GM12878 (cell line): ENCODE results near the gene ASPDH. TPM values are rescaled to one million over a fixed set of nuclear protein-coding genes. Genes with fewer than 3 reads are reported as not detected.

Experiments used
- ATAC-seq: fragments of 200-7000 bp; cut with Tn5 transposase; 3 replicates; pipeline ENCODE4 v1.9.1; 2020; ENCODE audit warnings: mild to moderate bottlenecking, moderate library complexity
- BruUV-seq: library from RNA; stranded (reverse); fragments of 400-500 nt; replicated peaks from 2 replicates; lab custom pipeline; 2021; lab: Mats Ljungman, UMichigan
- CTCF ChIA-PET: fragments of 300-600 bp; sonication (Branson Sonifier 250); formaldehyde crosslinking; extraction: SDS; loops from one replicate; lab custom pipeline; 2021; ENCODE audit warnings: inconsistent platforms; lab: Yijun Ruan, JAX
- POLR2A ChIA-PET: fragments of 350-600 bp; formaldehyde crosslinking; extraction: SDS; loops from one replicate; lab custom pipeline; 2021; ENCODE audit warnings: inconsistent platforms; lab: Charles Lee
- RAD21 ChIA-PET: fragments of 300-600 bp; sonication (Branson Sonifier 250); formaldehyde crosslinking; loops from one replicate; lab custom pipeline; 2023; ENCODE audit warnings: antibody characterized with exemption; ENCODE audit not compliant: unreplicated experiment; lab: Charles Lee
- SMC1A ChIA-PET: fragments of 300-600 bp; sonication (Branson Sonifier 250); formaldehyde crosslinking; loops from one replicate; lab custom pipeline; 2023; ENCODE audit not compliant: unreplicated experiment, uncharacterized antibody; lab: Charles Lee
- DNase-seq: peaks from one replicate; pipeline ENCODE4 v3.0.0-alpha.2; 2011; ENCODE audit warnings: low read depth, low spot score
- FAIRE-seq: peaks from 3 replicates; lab custom pipeline; 2011; peaks lifted over from hg19 to GRCh38; lab: Jason Lieb, UNC
- H2AFZ ChIP-seq: 2 replicates; pipeline ENCODE4 v1.6.0; 2011; ENCODE audit warnings: low read depth, low read length, control low read depth; ENCODE audit not compliant: control insufficient read depth
- H3K27ac ChIP-seq: 2 replicates; pipeline ENCODE4 v1.5.1; 2011; ENCODE audit warnings: control low read depth; ENCODE audit not compliant: control insufficient read depth, insufficient read depth
- H3K27me3 ChIP-seq, 2 experiments: replicated peaks in 1 of 2; 2 replicates each; pipeline versions ENCODE4 v1.6.0 to v1.6.1; 2011; ENCODE audit warnings: low read length in 1 of 2; ENCODE audit not compliant: control insufficient read depth in 2 of 2, insufficient read depth in 2 of 2
- H3K36me3 ChIP-seq, 2 experiments: 2 replicates each; pipeline ENCODE4 v1.5.1; 2011; ENCODE audit warnings: low read length in 1 of 2; ENCODE audit not compliant: control insufficient read depth in 2 of 2, insufficient read depth in 2 of 2
- H3K4me1 ChIP-seq: 2 replicates; pipeline ENCODE4 v1.6.1; 2011; ENCODE audit warnings: mild to moderate bottlenecking, low read length, moderate library complexity, mixed read lengths; ENCODE audit not compliant: control insufficient read depth, insufficient read depth
- H3K4me2 ChIP-seq: 2 replicates; pipeline ENCODE4 v1.6.0; 2011; ENCODE audit warnings: control low read depth; ENCODE audit not compliant: control insufficient read depth, insufficient read depth
- H3K4me3 ChIP-seq: fragments of 200-600 bp; sonication (generic); 2 replicates; pipeline ENCODE4 v1.5.1; 2016
- H3K79me2 ChIP-seq: 2 replicates; pipeline ENCODE4 v1.6.0; 2011; ENCODE audit warnings: low read length; ENCODE audit not compliant: control insufficient read depth, insufficient read depth
- H3K9ac ChIP-seq: 2 replicates; pipeline ENCODE4 v1.8.0; 2011; ENCODE audit warnings: low read length, control low read depth, mixed read lengths; ENCODE audit not compliant: control insufficient read depth, insufficient read depth
- H3K9me3 ChIP-seq: replicated peaks from 3 replicates; pipeline ENCODE4 v1.5.1; 2011; ENCODE audit warnings: mild to moderate bottlenecking, low read length; ENCODE audit not compliant: control insufficient read depth, insufficient read depth
- H4K20me1 ChIP-seq: 2 replicates; pipeline ENCODE4 v1.6.0; 2011; ENCODE audit not compliant: control insufficient read depth, insufficient read depth
- BMI1 ChIP-seq: fragments of 450-650 bp; IDR thresholded peaks from 2 replicates; pipeline ENCODE4 v1.6.1; 2016; ENCODE audit warnings: mild to moderate bottlenecking, moderate library complexity, borderline replicate concordance
- CREB1 ChIP-seq: IDR thresholded peaks from 2 replicates; pipeline ENCODE4 v1.6.1; 2012; ENCODE audit warnings: low read depth, mild to moderate bottlenecking, inconsistent platforms
- CTCF ChIP-seq, 3 experiments: IDR thresholded peaks in 2 of 3; conservative IDR thresholded peaks in 1 of 3; 2 replicates each; pipeline ENCODE4 v1.5.1; 2011; ENCODE audit warnings: low read depth in 3 of 3, low read length in 3 of 3, mild to moderate bottlenecking in 3 of 3, control low read depth in 2 of 3, moderate library complexity in 2 of 3, inconsistent platforms in 1 of 3, mixed read lengths in 1 of 3; ENCODE audit not compliant: control insufficient read depth in 2 of 3, insufficient read depth in 1 of 3; ENCODE audit errors: extremely low read depth in 1 of 3
- ELK1 ChIP-seq: IDR thresholded peaks from 2 replicates; pipeline ENCODE4 v1.6.1; 2012; ENCODE audit warnings: low read depth, low read length, improper control_type of control experiment
- HDGF ChIP-seq: fragments of 450-650 bp; IDR thresholded peaks from 2 replicates; pipeline ENCODE4 v1.6.1; 2016; ENCODE audit warnings: antibody characterized with exemption
- IKZF1 ChIP-seq: fragments of 450-650 bp; conservative IDR thresholded peaks from 2 replicates; pipeline ENCODE4 v1.6.1; 2017; ENCODE audit warnings: antibody characterized with exemption, mild to moderate bottlenecking
- MLLT1 ChIP-seq: fragments of 450-650 bp; IDR thresholded peaks from 2 replicates; pipeline ENCODE4 v1.6.1; 2016; ENCODE audit warnings: mild to moderate bottlenecking
- MXI1 ChIP-seq: fragments of 150-350 bp; IDR thresholded peaks from 2 replicates; pipeline ENCODE4 v1.6.1; 2011; ENCODE audit warnings: low read depth, mild to moderate bottlenecking, inconsistent platforms, low read length, improper control_type of control experiment
- NBN ChIP-seq: fragments of 450-650 bp; IDR thresholded peaks from 2 replicates; pipeline ENCODE4 v1.6.1; 2016
- POLR2AphosphoS2 ChIP-seq: IDR thresholded peaks from 2 replicates; pipeline ENCODE4 v1.6.1; 2011; ENCODE audit warnings: low read depth, mild to moderate bottlenecking, low read length, improper control_type of control experiment, moderate library complexity
- RAD21 ChIP-seq: IDR thresholded peaks from 2 replicates; pipeline ENCODE4 v1.6.1; 2011; ENCODE audit warnings: mild to moderate bottlenecking, low read depth, low read length, moderate library complexity; ENCODE audit not compliant: insufficient read depth
- RELA ChIP-seq: fragments of 450-650 bp; IDR thresholded peaks from 2 replicates; pipeline ENCODE4 v1.8.0; 2014; ENCODE audit warnings: borderline replicate concordance; ENCODE audit not compliant: partially characterized antibody
- SP1 ChIP-seq: IDR thresholded peaks from one replicate; pipeline ENCODE4 v1.6.1; 2011; ENCODE audit warnings: low read depth, low read length
- YY1 ChIP-seq: IDR thresholded peaks from 2 replicates; pipeline ENCODE4 v1.6.1; 2011; ENCODE audit warnings: low read depth, mild to moderate bottlenecking, low read length
- ZBED1 ChIP-seq: IDR thresholded peaks from 2 replicates; pipeline ENCODE4 v1.6.1; 2016; ENCODE audit warnings: borderline replicate concordance
- ZBTB11 ChIP-seq: fragments of 450-650 bp; formaldehyde crosslinking; IDR thresholded peaks from 2 replicates; pipeline ENCODE4 v1.5.0; 2022; ENCODE audit warnings: mild to moderate bottlenecking, missing genetic modification characterization
- ZNF622 ChIP-seq: fragments of 450-650 bp; IDR thresholded peaks from 2 replicates; pipeline ENCODE4 v1.6.1; 2017; ENCODE audit warnings: mild to moderate bottlenecking, inconsistent platforms
- ZSCAN29 ChIP-seq: fragments of 450-650 bp; IDR thresholded peaks from 2 replicates; pipeline ENCODE4 v1.6.1; 2017; ENCODE audit warnings: mild to moderate bottlenecking, moderate library complexity
- WGBS: methylation state at CpG from one replicate; pipeline ENCODE4 v1.1.6; 2016; ENCODE audit warnings: low lambda C conversion rate; ENCODE audit not compliant: insufficient replicate concordance, insufficient coverage; ENCODE audit errors: missing lambda C conversion rate; 5-methylcytosine and 5-hydroxymethylcytosine counted together
- in situ Hi-C: fragments of 300-500 bp; cut with MboI; formaldehyde crosslinking; loops from 9 replicates; pipeline ENCODE4 v1.14.3; 2018; ENCODE audit warnings: mixed read lengths
- intact Hi-C: fragments of 100-400 bp; cut with micrococcal nuclease; formaldehyde crosslinking; loops from one replicate; pipeline ENCODE4 v1.14.2; 2022; ENCODE audit not compliant: unreplicated experiment
- polyA plus RNA-seq, 11 experiments: library from polyadenylated mRNA; depleted of rRNA in 4 of 11; unstranded in 6 of 11; stranded (reverse) in 5 of 11; fragments of >200 nt; fragmentation: Nextera tagmentation in 4 of 11; fragmentation: Illumina TruSeq in 1 of 11; extraction: Ambion mirVana in 4 of 11; extraction: Trizol in 1 of 11; gene quantifications; 1 replicate in 1 of 11; 2 replicates in 10 of 11; pipeline versions ENCODE4 v1.2.1 to v1.2.3, GENCODE V29; 2011 to 2016; ENCODE audit warnings: inconsistent platforms in 2 of 11, missing spikeins in 2 of 11, low read depth in 1 of 11
- total RNA-seq, 4 experiments: library from RNA; depleted of rRNA in 3 of 4; stranded (reverse); fragments of >200 nt in 3 of 4; fragmentation: Illumina TruSeq in 1 of 4; extraction: Trizol in 1 of 4; gene quantifications; 2 replicates each; pipeline versions ENCODE4 v1.2.1 to v1.2.3, GENCODE V29; 2013 to 2021

The ASPDH gene
- total and polyA plus RNA-seq, 10 of the 15 experiments (the other 5 are each of a cell fraction or from before 2014, with no cell fraction given) = not detected

- H4K20me1 ChIP-seq = no peaks in the 10 kb centered on the region
- no peak for DNase-seq
- no peaks in the 10 kb centered on the region for H3K4me1 ChIP-seq
- no peak overlapping the region for H3K9ac ChIP-seq
- intact Hi-C loops = no loop called here
- peaks cover 22% of the 10 kb centered on the region for H3K79me2 ChIP-seq
- SMC1A ChIA-PET = no interaction called here
- CTCF ChIA-PET = interaction anchor here (1.2 to 2.3 kb wide), 2 partner anchors 14 to 118 kb away, joined by 4 to 7 read pairs; no protein-coding TSS in a partner anchor
- H3K9me3 ChIP-seq = peaks cover 6% of the 10 kb centered on the region; the same call in 2 of the 3 replicates
- no peak overlapping the region for H3K4me3 ChIP-seq
- RAD21 ChIA-PET = no interaction called here
- POLR2A ChIA-PET = no interaction called here
- 63% methylated on average over 12 of the region's 12 CpGs for WGBS
- no peak for ATAC-seq
- BruUV-seq = no TSS peak
- FAIRE-seq = no peak
- no peaks in the 10 kb centered on the region for H3K27me3 ChIP-seq
- H3K4me2 ChIP-seq = no peak overlapping the region
- H2AFZ ChIP-seq = no peak overlapping the region
- in situ Hi-C loops = no loop called here
- no peak overlapping the region for H3K27ac ChIP-seq
- peaks cover 7 to 9% of the 10 kb centered on the region in 2 experiments; a peak in 2 of 4 replicates for H3K36me3 ChIP-seq
- TF ChIP-seq ZBED1 (no peak), MXI1 (no peak), CTCF (IDR thresholded peaks at IDR 0.05 in 2 of 3, conservative IDR thresholded peaks at IDR 0.05 in 1 of 3; ENCODE audit: control insufficient read depth in 2 of 3, extremely low read depth in 1 of 3, insufficient read depth in 1 of 3, low read depth in 3 of 3, low read length in 3 of 3) (no peak), BMI1 (no peak), POLR2AphosphoS2 (no peak), ZBTB11 (CRISPR knock-in tag) (no peak), YY1 (no peak), NBN (no peak), SP1 (no peak), ELK1 (no peak), ZSCAN29 (no peak), RAD21 (no peak), MLLT1 (no peak), CREB1 (no peak), ZNF622 (no peak), RELA (no peak), HDGF (no peak), IKZF1 (no peak)
Measured at GRCh38 chr19:50475101-50475568, 38.6 kb downstream of the ASPDH start.
